Suprapubic skin (tissue), 4 donors: ENCODE measurements around the gene NUDT3. TPM values are rescaled to one million over a fixed set of nuclear protein-coding genes. Genes with fewer than 3 reads are reported as not detected.

Experiments used
- DNase-seq, 2 donors: peaks; one replicate each; pipeline ENCODE4 v3.0.0-alpha.2; 2019; ENCODE audit warnings: low spot score in 2 of 2
- H3K27ac ChIP-seq: fragments of 200-600 bp; sonication (generic); one replicate; pipeline ENCODE4 v1.5.1; 2019
- H3K27me3 ChIP-seq: fragments of 200-600 bp; sonication (generic); one replicate; pipeline ENCODE4 v1.5.1; 2019
- H3K36me3 ChIP-seq: fragments of 200-600 bp; sonication (generic); one replicate; pipeline ENCODE4 v1.5.1; 2019
- H3K4me1 ChIP-seq: fragments of 200-600 bp; sonication (generic); one replicate; pipeline ENCODE4 v1.5.1; 2019
- H3K4me3 ChIP-seq: fragments of 200-600 bp; sonication (generic); one replicate; pipeline ENCODE4 v1.5.1; 2019; ENCODE audit warnings: mild to moderate bottlenecking
- H3K9me3 ChIP-seq: fragments of 200-600 bp; sonication (generic); one replicate; pipeline ENCODE4 v1.5.1; 2019
- CTCF ChIP-seq, 2 donors: fragments of 200-600 bp in 1 of 2; fragments of 450-650 bp in 1 of 2; sonication (generic) in 1 of 2; IDR thresholded peaks; one replicate each; pipeline ENCODE4 v1.5.1; 2016 to 2019; ENCODE audit warnings: antibody characterized with exemption in 2 of 2, mild to moderate bottlenecking in 1 of 2, moderate library complexity in 1 of 2
- EP300 ChIP-seq: sonication (generic); formaldehyde crosslinking; IDR thresholded peaks from one replicate; pipeline ENCODE4 v1.6.1; 2017; ENCODE audit warnings: antibody characterized with exemption
- POLR2A ChIP-seq, 2 donors: fragments of 450-650 bp; IDR thresholded peaks; one replicate each; pipeline ENCODE4 v1.6.1; 2017; ENCODE audit warnings: antibody characterized with exemption in 2 of 2, mild to moderate bottlenecking in 2 of 2, moderate library complexity in 2 of 2
- POLR2AphosphoS5 ChIP-seq, 3 donors: sonication (generic); formaldehyde crosslinking; IDR thresholded peaks; one replicate each; pipeline ENCODE4 v1.6.1; 2017; ENCODE audit warnings: antibody characterized with exemption in 3 of 3
- WGBS: methylation state at CpG from one replicate; pipeline ENCODE4 v1.1.5; 2018; 5-methylcytosine and 5-hydroxymethylcytosine counted together
- total RNA-seq, 4 donors: library from RNA; depleted of rRNA; stranded (reverse); fragments of >200 nt; gene quantifications; one replicate each; pipeline ENCODE4 v1.1.0, GENCODE V29; 2016

NUDT3 gene
- total RNA-seq, 4 donors from 2014 or later: 23.2 to 34.6 (median 28.0) TPM

- DNase-seq: no peak
- Histone ChIP-seq H3K36me3 (peaks cover 50% of the 10 kb centered on the region), H3K4me1 (peaks cover 14% of the 10 kb centered on the region), H3K27me3 (no peaks in the 10 kb centered on the region), H3K4me3 (peak overlapping the region; percentile 83), H3K9me3 (no peaks in the 10 kb centered on the region), H3K27ac (peak overlapping the region; percentile 92)
- TF ChIP-seq EP300: no peak
- TF ChIP-seq CTCF (IDR thresholded peaks at IDR 0.05): no peak
- 75% methylated on average over 19 of the region's 19 CpGs for WGBS
These were observed 32.0 kb upstream of the NUDT3 start for GRCh38 chr6:34424200-34425131.

- Histone ChIP-seq H3K27me3 (no peaks in the 10 kb centered on the region), H3K27ac (no peak overlapping the region), H3K36me3 (peaks cover 62% of the 10 kb centered on the region), H3K9me3 (no peaks in the 10 kb centered on the region), H3K4me3 (no peak overlapping the region), H3K4me1 (peaks cover 14% of the 10 kb centered on the region)
- DNase-seq: no peak
- 91% methylated on average over 5 of the region's 5 CpGs for WGBS
- TF ChIP-seq POLR2A (IDR thresholded peaks at IDR 0.05) (no peak), POLR2AphosphoS5 (IDR thresholded peaks at IDR 0.05) (no peak), CTCF (IDR thresholded peaks at IDR 0.05) (no peak), EP300 (no peak)
These were observed 30.8 kb upstream of the NUDT3 start for GRCh38 chr6:34423254-34423653.

- DNase-seq: no peak
- H3K27me3 ChIP-seq: no peaks in the 10 kb centered on the region
- peaks cover 15% of the 10 kb centered on the region for H3K4me1 ChIP-seq
- TF ChIP-seq CTCF (IDR thresholded peaks at IDR 0.05): no peak
- TF ChIP-seq POLR2A (IDR thresholded peaks at IDR 0.05): no peak
- no peak for TF ChIP-seq EP300
- TF ChIP-seq POLR2AphosphoS5 (IDR thresholded peaks at IDR 0.05): no peak
- 79% methylated on average over 5 of the region's 5 CpGs for WGBS
- H3K9me3 ChIP-seq: no peaks in the 10 kb centered on the region
- no peak overlapping the region for H3K27ac ChIP-seq
- H3K4me3 ChIP-seq: no peak overlapping the region
- H3K36me3 ChIP-seq: peaks cover 75% of the 10 kb centered on the region
These were observed 25.9 kb upstream of the NUDT3 start for GRCh38 chr6:34418367-34418766.

- TF ChIP-seq POLR2AphosphoS5 (IDR thresholded peaks at IDR 0.05): no peak
- no peak for TF ChIP-seq POLR2A (IDR thresholded peaks at IDR 0.05)
- TF ChIP-seq EP300: no peak
- TF ChIP-seq CTCF (IDR thresholded peaks at IDR 0.05): no peak
- no peak overlapping the region for H3K4me3 ChIP-seq
- no peak for DNase-seq
- peaks cover 15% of the 10 kb centered on the region for H3K4me1 ChIP-seq
- WGBS: 52% methylated on average over 6 of the region's 7 CpGs
- H3K27ac ChIP-seq: no peak overlapping the region
- no peaks in the 10 kb centered on the region for H3K27me3 ChIP-seq
- H3K9me3 ChIP-seq: no peaks in the 10 kb centered on the region
- H3K36me3 ChIP-seq: peaks cover 61% of the 10 kb centered on the region
These were observed 24.5 kb upstream of the NUDT3 start for GRCh38 chr6:34416877-34417371.
